GM12891 (cell line): ENCODE data around the gene FAM83D.

Experiments used
- POLR2A ChIP-seq: IDR thresholded peaks from 2 replicates; pipeline ENCODE4 v1.6.1; 2011; ENCODE audit warnings: low read depth, low read length, control low read depth
- POLR2AphosphoS5 ChIP-seq: IDR thresholded peaks from 2 replicates; pipeline ENCODE4 v1.6.1; 2011; ENCODE audit warnings: low read depth, low read length, control low read depth

GRCh38 chr20:38979434-38979833 is 53.2 kb downstream of the FAM83D start:
- TF ChIP-seq POLR2AphosphoS5: no peak
- TF ChIP-seq POLR2A: no peak
